Stimulated activated CD4-positive, alpha-beta T cell treated with anti-CD3 and anti-CD28 coated beads, Interleukin-1b, Interleukin-23, amount 100 ng/mL, for 48 hours (primary cell): ENCODE results near the gene IFT43.

Source experiments
- DNase-seq: peaks from one replicate; pipeline ENCODE4 v3.0.0-alpha.2; 2020

IFT43 gene

DNA sequence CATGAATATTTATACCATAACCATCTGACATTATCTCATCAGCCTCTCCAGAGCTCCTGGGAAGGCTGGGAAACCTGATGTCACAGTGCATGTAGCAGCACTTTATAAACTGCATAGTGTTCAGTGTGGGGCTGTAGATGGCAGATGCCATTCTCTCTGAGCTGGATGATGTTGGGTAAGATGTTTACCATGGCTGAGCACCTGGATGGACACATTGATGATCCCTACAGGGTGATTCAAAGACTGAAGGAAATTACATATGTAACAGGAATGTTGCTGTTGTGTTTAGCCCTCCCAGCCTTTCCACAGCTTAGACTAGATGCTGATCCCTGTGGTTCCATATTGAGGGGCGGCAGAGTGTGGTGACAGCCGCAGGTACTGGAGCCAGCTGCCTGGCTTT lies 37.4 kb downstream of the IFT43 start:
- no peak for DNase-seq

- DNase-seq = no peak
Observed at GRCh38 chr14:76023757-76024156, 38.2 kb downstream of the IFT43 start.

GRCh38 chr14:76024211-76024907 lies 38.8 kb downstream of the IFT43 start:
- DNase-seq = no peak

GRCh38 chr14:76034566-76034965 lies 49.0 kb downstream of the IFT43 start:
- no peak for DNase-seq

DNA sequence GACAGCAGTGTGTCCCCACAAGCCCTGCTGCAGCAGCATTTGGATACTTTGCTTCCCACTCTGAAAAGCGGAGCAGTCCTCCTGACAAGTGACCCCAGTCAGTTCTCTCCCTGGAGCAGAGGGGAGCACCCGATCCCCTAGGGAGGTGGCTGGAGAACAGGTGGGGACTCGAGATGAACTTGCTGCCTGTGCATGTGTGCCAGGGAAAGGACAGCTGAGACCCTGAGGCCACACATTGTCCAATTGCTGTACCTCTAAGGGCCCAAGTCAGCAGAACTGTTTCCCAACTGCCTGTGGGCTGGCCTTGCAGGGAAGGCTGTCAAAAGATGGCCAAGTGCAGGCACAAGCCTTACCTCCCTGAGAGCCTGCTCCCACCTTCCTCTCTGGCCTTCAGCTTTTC lies 55.1 kb downstream of the IFT43 start:
- DNase-seq = no peak

DNA sequence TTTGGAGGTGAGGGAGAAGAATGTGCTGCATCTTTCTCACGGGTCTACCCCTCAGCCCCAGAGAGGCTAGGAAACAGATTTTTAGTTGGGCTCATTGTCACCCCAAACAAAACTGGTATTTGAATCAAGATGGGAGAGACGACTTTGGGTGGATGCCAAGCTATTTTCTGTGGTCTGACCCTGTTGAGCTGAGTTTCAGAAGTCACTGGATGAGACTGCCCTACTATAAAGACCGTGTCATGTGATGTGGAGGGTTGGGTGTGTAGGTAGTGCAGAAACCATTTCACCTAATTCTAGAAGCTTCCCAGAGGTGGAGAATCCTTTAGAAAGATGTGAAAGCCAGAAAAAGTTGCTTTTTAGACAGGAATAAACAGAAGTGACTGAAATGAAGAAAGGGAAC lies 60.2 kb downstream of the IFT43 start:
- no peak for DNase-seq

GRCh38 chr14:76050250-76050649 lies 64.7 kb downstream of the IFT43 start:
- DNase-seq = no peak

DNA sequence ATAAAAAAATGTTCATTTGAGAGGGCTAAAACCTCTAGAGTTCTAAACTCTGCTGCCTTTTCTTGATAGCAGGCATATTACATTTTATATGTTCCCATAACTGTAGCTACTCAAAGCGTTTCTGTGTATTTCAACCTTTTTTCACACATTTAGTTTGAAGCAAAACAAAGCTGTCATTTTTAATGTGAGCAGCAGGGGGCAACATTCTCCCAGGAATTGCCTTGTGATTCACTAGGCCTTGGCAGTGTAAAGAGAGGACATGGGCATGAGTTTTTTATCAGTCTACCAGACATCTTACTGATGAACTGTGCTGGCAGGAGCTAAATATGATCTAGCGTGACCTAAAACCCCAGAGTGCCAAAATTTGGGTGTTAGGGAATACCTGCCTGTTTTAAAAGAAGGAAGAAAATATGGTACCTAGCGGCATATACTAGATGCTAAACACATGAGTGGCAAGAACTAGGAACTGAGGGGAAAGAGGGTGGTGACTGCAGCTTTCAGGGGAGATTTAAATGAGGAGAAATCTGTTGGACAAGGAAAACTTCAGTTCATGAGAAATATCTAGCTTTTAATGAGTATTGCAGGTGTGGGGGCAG lies 65.3 kb downstream of the IFT43 start:
- DNase-seq = peak; percentile 38

DNA sequence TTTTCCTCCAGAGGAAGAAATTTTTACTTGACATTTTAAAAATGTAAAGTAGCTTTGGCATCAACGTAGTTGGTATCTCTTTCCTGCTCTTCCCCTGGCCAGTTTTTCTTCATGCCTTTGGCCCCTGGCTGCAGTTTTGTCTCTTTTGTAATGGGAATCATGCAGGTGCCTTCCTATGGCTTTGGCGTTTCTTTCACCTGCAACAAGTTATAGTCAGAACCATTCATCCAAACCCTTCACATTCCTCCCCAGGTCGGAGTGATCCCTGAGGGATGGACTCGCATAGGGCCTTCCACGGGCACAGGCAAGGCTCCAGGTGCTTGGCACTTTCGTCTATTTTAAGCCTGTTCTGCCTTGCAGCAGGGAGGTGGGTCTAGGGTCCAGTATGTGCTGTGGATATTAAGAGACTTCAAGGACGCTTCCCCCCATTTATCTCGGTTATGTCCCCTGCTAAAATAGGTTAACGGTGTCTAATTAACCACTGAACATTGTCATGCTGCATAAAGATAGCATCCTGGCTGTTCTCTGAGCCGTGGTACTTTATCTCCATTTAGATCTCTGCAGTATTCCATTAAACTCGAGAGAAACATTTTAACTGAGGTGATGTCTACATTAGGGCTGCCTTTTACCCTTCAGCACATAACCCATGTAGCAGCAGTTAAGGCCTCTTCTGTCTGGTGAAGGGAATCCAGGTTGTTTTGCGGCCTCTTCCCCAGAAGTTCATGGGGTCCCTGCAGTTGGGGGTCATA lies 66.3 kb downstream of the IFT43 start:
- no peak for DNase-seq

GRCh38 chr14:76053572-76054355 lies 68.2 kb downstream of the IFT43 start:
- DNase-seq = no peak

DNA sequence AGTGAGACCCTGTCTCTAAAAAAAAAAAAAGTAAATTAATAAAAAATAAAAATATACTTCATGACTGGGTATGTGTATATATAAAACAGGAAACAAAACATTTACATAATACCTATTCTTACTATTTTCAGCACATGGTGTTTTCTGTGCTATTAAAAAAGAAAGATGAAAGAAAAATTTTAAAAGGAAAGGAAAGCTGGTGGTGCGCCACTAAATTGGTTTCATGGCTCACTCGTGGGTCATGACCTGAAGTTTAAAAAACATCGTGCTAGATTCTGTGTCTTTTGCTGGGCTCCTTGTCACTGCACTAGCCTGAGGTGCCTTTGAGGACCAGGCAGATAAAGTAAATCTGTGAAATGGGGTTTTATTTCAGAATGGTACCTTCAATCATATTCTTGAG lies 69.8 kb downstream of the IFT43 start:
- DNase-seq = no peak

GRCh38 chr14:76056128-76056527 lies 70.6 kb downstream of the IFT43 start:
- DNase-seq = no peak

DNA sequence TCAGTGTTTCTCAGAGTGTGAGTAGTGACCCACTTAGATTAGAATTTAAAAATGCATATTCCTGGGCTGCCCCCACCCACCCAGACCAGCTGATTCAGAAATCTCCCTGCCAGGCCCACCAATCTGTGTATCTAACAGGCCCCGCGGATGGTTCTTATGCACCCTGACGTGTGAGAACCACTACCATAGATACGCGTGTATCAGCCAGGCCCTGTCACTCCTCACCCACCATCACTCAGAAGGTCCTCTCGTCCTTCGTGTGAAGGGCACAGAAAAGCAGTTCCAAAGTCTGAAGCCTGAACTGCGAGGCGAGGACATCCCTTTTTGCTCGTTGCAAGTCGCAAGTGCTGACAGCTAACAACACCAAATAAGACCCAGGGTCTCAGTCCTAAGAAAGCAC lies 72.4 kb downstream of the IFT43 start:
- DNase-seq = no peak

DNA sequence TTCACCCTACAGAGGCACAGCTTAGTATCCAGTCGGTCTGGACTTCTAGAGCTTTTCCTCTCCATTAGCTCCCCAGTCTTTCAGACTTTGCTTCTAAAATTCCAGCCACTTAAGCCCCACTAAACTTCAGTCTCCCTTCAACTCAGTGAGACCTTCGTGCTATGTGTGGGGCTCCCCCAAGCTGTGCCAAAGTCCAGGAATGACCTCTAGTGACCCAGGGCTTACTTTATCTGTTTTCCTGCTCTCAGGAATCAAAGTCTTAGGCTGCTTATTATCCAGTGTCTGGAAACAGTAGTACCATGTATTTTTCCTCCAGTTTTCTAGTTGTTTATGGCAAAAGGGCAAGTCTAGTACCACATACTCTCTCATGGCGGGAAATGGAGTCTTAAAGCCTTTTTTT lies 77.8 kb downstream of the IFT43 start:
- no peak for DNase-seq

GRCh38 chr14:76065519-76065918 lies 80.0 kb downstream of the IFT43 start:
- no peak for DNase-seq

GRCh38 chr14:76067536-76067935 lies 82.0 kb downstream of the IFT43 start:
- no peak for DNase-seq

DNA sequence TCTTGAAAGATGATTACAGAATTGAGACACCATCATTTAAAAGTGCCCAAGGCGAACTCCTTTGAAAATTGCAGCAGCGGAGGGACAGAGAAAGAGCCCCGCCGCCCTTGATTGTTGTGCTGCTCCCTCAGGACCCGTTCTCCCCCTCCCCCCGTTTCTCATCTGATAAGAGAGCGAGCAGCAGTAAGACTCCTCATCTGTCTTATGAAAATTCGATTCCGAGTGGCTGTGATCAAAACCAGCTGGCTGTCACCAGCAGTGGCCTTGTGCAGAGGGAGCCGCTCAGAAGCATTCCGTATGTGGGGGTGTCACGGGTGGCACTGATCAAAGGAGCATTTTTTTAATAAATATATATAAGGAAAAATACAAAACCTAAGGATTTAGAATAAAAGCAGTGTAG lies 88.2 kb downstream of the IFT43 start:
- no peak for DNase-seq

DNA sequence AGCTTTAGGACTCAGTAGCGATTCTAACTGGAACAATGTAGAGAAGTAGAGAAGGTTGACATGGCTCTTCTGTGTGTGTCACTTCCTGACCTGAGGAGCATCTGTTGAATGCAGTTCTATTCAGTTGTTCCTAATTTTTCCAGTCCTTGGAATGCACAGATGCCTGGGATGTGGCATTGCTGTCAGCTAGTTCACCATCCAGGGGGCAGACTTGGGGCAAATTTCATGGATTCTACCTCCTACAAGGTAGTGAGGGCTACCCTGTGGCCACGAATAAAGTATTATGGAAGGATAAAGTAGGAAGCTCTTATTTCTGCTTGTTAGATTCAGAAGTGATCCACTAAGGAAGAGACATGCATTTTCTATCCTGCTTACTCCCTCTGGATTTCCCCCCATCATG lies 91.8 kb downstream of the IFT43 start:
- DNase-seq = no peak

DNA sequence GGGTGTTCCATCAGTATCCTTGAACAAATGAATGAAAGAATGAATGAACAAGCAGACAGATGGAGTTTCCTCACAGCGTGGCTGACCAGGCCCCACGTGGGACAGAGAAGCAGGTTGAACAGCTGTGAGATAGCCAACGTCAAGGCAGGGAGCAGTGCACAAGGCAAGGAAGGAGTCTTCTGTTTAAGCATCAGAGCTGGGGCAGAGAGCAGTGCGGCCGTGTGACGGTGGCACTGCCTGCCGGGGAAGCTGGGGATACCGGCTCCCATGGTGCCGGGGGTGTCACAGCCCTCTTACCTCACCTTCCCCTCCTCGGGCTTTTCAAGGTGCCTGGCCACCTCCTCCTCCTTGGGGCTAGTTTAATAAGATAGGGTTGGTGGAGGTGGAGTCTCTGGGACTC lies 92.9 kb downstream of the IFT43 start:
- no peak for DNase-seq

- DNase-seq = no peak
Observed at GRCh38 chr14:76080025-76080424, 94.5 kb downstream of the IFT43 start.

GRCh38 chr14:76080471-76080870 lies 94.9 kb downstream of the IFT43 start:
- DNase-seq = no peak

DNA sequence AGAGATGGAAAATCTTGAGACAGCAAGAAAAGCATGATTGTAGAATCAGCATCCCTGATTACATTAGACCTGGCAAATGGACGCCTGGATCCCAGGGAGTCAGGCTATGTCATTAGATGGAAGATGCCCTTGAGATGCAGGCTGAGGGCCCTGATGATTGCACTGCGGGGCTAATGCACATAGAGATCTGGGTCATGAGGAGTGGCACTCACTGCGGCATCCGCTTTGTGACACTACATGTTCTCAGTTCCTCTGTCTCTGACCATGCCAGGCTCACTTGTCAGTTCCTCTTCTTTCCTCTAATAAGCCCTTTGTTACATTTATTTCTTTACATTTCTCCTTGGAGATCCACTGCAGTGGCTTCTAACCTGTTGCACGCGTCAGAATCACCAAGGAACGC lies 96.1 kb downstream of the IFT43 start:
- DNase-seq = no peak
